Measurements from ENCODE around the gene PRR33.

PRR33 gene

GRCh38 chr11:1858154-1858553 is 33.5 kb downstream of the PRR33 start:
- H3K4me3 ChIP-seq (ENCODE audit: low read depth, low read length): no peak overlapping the region
- no peak for TF ChIP-seq CTCF (IDR thresholded peaks at IDR 0.05; ENCODE audit: low read depth, low read length)

GRCh38 chr11:1857064-1857463 is 34.6 kb downstream of the PRR33 start:
- H3K4me3 ChIP-seq (ENCODE audit: low read depth, low read length): no peak overlapping the region
- no peak for TF ChIP-seq CTCF (IDR thresholded peaks at IDR 0.05; ENCODE audit: low read depth, low read length)

- TF ChIP-seq CTCF (IDR thresholded peaks at IDR 0.05; ENCODE audit: low read depth, low read length): no peak
- H3K4me3 ChIP-seq (ENCODE audit: low read depth, low read length): no peak overlapping the region
Measured at GRCh38 chr11:1856306-1857005, 35.2 kb downstream of the PRR33 start.

GRCh38 chr11:1855886-1856265 is 35.8 kb downstream of the PRR33 start:
- TF ChIP-seq CTCF (IDR thresholded peaks at IDR 0.05; ENCODE audit: low read depth, low read length): no peak
- no peak overlapping the region for H3K4me3 ChIP-seq (ENCODE audit: low read depth, low read length)

- TF ChIP-seq CTCF (IDR thresholded peaks at IDR 0.05; ENCODE audit: low read depth, low read length): no peak
- H3K4me3 ChIP-seq (ENCODE audit: low read depth, low read length): no peak overlapping the region
Measured at GRCh38 chr11:1854949-1855885, 36.5 kb downstream of the PRR33 start.

- no peak for TF ChIP-seq CTCF (IDR thresholded peaks at IDR 0.05; ENCODE audit: low read depth, low read length)
- no peak overlapping the region for H3K4me3 ChIP-seq (ENCODE audit: low read depth, low read length)
Measured at GRCh38 chr11:1854132-1854948, 37.4 kb downstream of the PRR33 start.
